ENCODE results near the gene FBXL20.

Gene FBXL20

GRCh38 chr17:39204245-39204644 lies 197.2 kb downstream of the FBXL20 start:
- H3K4me1 ChIP-seq (ENCODE audit: control insufficient read depth, insufficient read depth, low read length) = peaks cover 6% of the 10 kb centered on the region
- TF ChIP-seq, protein P1, sequence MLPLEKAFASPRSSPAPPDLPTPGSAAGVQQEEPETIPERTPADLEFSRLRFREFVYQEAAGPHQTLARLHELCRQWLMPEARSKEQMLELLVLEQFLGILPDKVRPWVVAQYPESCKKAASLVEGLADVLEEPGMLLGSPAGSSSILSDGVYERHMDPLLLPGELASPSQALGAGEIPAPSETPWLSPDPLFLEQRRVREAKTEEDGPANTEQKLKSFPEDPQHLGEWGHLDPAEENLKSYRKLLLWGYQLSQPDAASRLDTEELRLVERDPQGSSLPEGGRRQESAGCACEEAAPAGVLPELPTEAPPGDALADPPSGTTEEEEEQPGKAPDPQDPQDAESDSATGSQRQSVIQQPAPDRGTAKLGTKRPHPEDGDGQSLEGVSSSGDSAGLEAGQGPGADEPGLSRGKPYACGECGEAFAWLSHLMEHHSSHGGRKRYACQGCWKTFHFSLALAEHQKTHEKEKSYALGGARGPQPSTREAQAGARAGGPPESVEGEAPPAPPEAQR (tag by site-specific recombination; IDR thresholded peaks at IDR 0.05) = no peak
- TF ChIP-seq ZNF239 (tag by site-specific recombination; IDR thresholded peaks at IDR 0.05) = no peak
- no peak for TF ChIP-seq ZBTB6 (tag by site-specific recombination; IDR thresholded peaks at IDR 0.05)
- TF ChIP-seq WT1 (tag by site-specific recombination; IDR thresholded peaks at IDR 0.05) = no peak
- no peak for TF ChIP-seq TSHZ1 (tag by site-specific recombination; IDR thresholded peaks at IDR 0.05; ENCODE audit: borderline replicate concordance)
- TF ChIP-seq SP3 (tag by site-specific recombination; IDR thresholded peaks at IDR 0.05) = no peak
- TF ChIP-seq ZNF404 (tag by site-specific recombination; IDR thresholded peaks at IDR 0.05) = no peak
- TF ChIP-seq, protein P2, sequence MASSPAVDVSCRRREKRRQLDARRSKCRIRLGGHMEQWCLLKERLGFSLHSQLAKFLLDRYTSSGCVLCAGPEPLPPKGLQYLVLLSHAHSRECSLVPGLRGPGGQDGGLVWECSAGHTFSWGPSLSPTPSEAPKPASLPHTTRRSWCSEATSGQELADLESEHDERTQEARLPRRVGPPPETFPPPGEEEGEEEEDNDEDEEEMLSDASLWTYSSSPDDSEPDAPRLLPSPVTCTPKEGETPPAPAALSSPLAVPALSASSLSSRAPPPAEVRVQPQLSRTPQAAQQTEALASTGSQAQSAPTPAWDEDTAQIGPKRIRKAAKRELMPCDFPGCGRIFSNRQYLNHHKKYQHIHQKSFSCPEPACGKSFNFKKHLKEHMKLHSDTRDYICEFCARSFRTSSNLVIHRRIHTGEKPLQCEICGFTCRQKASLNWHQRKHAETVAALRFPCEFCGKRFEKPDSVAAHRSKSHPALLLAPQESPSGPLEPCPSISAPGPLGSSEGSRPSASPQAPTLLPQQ (tag by site-specific recombination; IDR thresholded peaks at IDR 0.05) = 0 out of 2 replicates have a peak, but pooled peaks have one; percentile 31
- TF ChIP-seq ZFP69B (tag by site-specific recombination; IDR thresholded peaks at IDR 0.05) = peak; percentile 65; the same call in 1 of the 2 replicates
- no peaks in the 10 kb centered on the region for H3K9me3 ChIP-seq (ENCODE audit: control insufficient read depth, insufficient read depth, low read depth, low read length)
- peaks cover 38 to 48% of the 10 kb centered on the region in 2 experiments for H3K36me3 ChIP-seq (ENCODE audit: control insufficient read depth in 2 of 2, insufficient read depth in 1 of 2, low read length in 2 of 2)
- CTCF ChIA-PET = interaction anchor here (1.1 to 18.9 kb wide), 5 partner anchors 36 to 428 kb away, joined by 3 to 733 read pairs (median 3); no protein-coding TSS in a partner anchor
- no peak overlapping the region for H3K4me3 ChIP-seq (ENCODE audit: low read depth, low read length)
- 0 out of 2 replicates have a peak overlapping the region, but pooled peaks have one; percentile 33 for H3K27ac ChIP-seq (ENCODE audit: extremely low read depth, low read depth, low read length)
- POLR2A ChIA-PET = interaction anchor here (0.9 to 5.4 kb wide), 3 partner anchors 33 to 51 kb away, joined by 6 to 72 read pairs (median 47); no protein-coding TSS in a partner anchor

Data from HEK293 (cell line).